Pericardium fibroblast (primary cell): ENCODE results near the gene CPEB3. TPM values are rescaled to one million over a fixed set of nuclear protein-coding genes. Genes with fewer than 3 reads are reported as not detected.

Source experiments
- total RNA-seq: library from RNA; depleted of rRNA; stranded (reverse); fragments of >200 nt; gene quantifications from 2 replicates; pipeline ENCODE4 v1.2.3, GENCODE V29; 2015

CPEB3 gene
- total RNA-seq = 0.68 and 0.82 TPM in 2 replicates

DNA sequence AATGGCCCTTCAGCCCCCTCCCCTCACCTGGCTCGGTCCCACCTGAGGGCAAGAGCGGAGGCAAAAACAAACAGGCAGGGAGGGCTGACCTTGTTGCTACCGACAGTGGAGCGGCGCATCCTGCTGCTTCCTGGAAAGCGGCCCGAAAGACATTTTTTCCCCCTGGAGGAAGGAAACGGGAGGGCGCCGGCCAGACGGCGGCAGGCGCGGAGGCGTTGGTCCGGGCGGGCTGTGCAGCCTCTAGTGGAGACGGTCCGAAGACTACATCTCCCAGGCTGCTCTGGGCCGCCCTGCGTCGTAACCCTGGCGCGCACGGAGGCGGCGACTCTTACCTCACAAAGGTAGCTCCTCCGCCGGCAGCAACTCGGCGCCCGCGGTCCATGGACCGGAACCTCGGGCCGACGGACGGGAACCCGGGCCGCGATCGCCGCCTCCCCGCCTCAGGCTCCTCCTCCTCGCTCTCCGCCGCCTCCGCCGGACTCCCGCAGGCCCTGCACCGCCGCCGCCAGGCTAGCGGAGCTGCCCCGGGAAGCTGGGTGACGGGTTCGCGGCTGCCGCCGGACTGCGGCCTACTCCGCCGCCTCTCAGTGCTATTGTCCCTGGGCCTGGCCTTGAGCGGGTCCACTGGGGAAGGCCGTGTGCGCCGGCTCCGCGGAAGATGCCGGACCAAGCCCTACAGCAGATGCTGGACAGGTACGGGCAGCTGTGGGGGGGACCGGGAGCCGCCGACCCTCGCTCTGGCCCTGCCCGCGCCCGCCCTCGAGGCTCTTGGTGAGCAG is at the start of gene CPEB3, which contains the start of gene MARCHF5:
TSS of gene CPEB3 (minus strand) at position 242 of the 779 bp plus-strand sequence. CDS start 50,728 bp downstream, outside the sequence.
TSS of gene MARCHF5 (plus strand) at position 331 of the 779 bp plus-strand sequence. CDS start at position 659, 328 bp downstream.

Other genes with a start within 250 kb of the CPEB3 start
- gene MARCHF5, start 89 bp upstream of the CPEB3 start, total RNA-seq = 7.0 and 15.2 TPM in 2 replicates